Hepatocyte (in vitro differentiated cells): Measurements from ENCODE around the gene TK2. TPM values are rescaled to one million over a fixed set of nuclear protein-coding genes. Genes with fewer than 3 reads are reported as not detected.
"Not testable (repeated sequence)": the region's sequence is repeated elsewhere in the genome, so short reads cannot be mapped to it uniquely, and the experiment has no call there.

ENCODE experiments used
- DNase-seq: peaks from one replicate; pipeline ENCODE4 v3.0.0-alpha.2; 2016; ENCODE audit warnings: low spot score
- H2AFZ ChIP-seq: fragments of 200-600 bp; sonication (generic); 2 replicates; pipeline ENCODE4 v1.6.0; 2016; ENCODE audit warnings: antibody characterized with exemption, mild to moderate bottlenecking
- H3K27ac ChIP-seq: fragments of 200-600 bp; sonication (generic); 2 replicates; pipeline ENCODE4 v1.5.1; 2016; ENCODE audit warnings: mild to moderate bottlenecking
- H3K27me3 ChIP-seq: fragments of 200-600 bp; sonication (generic); 2 replicates; pipeline ENCODE4 v1.6.1; 2016
- H3K36me3 ChIP-seq: fragments of 200-600 bp; sonication (generic); replicated peaks from 2 replicates; pipeline ENCODE4 v1.5.1; 2016; ENCODE audit warnings: low read depth; ENCODE audit not compliant: insufficient read depth
- H3K4me1 ChIP-seq: fragments of 200-600 bp; sonication (generic); 2 replicates; pipeline ENCODE4 v1.5.1; 2016; ENCODE audit warnings: mild to moderate bottlenecking, moderate library complexity; ENCODE audit not compliant: insufficient read depth
- H3K4me2 ChIP-seq: fragments of 200-600 bp; sonication (generic); 2 replicates; pipeline ENCODE4 v1.6.0; 2016
- H3K4me3 ChIP-seq: fragments of 200-600 bp; sonication (generic); 2 replicates; pipeline ENCODE4 v1.5.1; 2016; ENCODE audit warnings: mild to moderate bottlenecking
- H3K79me2 ChIP-seq: fragments of 200-600 bp; sonication (generic); 2 replicates; pipeline ENCODE4 v1.6.0; 2017; ENCODE audit warnings: mild to moderate bottlenecking
- H3K9me2 ChIP-seq: fragments of 200-600 bp; sonication (generic); replicated peaks from 2 replicates; pipeline ENCODE4 v1.6.0; 2017; ENCODE audit warnings: mild to moderate bottlenecking; ENCODE audit not compliant: insufficient read depth
- H3K9me3 ChIP-seq: fragments of 200-600 bp; sonication (generic); 2 replicates; pipeline ENCODE4 v1.5.1; 2016; ENCODE audit warnings: low read depth, mild to moderate bottlenecking
- H4K20me1 ChIP-seq: fragments of 200-600 bp; sonication (generic); 2 replicates; pipeline ENCODE4 v1.6.0; 2016; ENCODE audit warnings: mild to moderate bottlenecking; ENCODE audit not compliant: insufficient read depth, poor library complexity, severe bottlenecking
- CTCF ChIP-seq: fragments of 200-600 bp; sonication (generic); IDR thresholded peaks from 2 replicates; pipeline ENCODE4 v1.5.1; 2016; ENCODE audit warnings: antibody characterized with exemption, mild to moderate bottlenecking; ENCODE audit not compliant: poor library complexity
- EZH2 ChIP-seq: fragments of 200-600 bp; sonication (generic); IDR thresholded peaks from 2 replicates; pipeline ENCODE4 v1.6.1; 2016; ENCODE audit warnings: antibody characterized with exemption, mild to moderate bottlenecking, borderline replicate concordance
- EZH2phosphoT487 ChIP-seq: fragments of 200-600 bp; sonication (generic); IDR thresholded peaks from one replicate; pipeline ENCODE4 v1.6.1; 2018; ENCODE audit warnings: antibody characterized with exemption, mild to moderate bottlenecking, low read depth, moderate library complexity; ENCODE audit not compliant: unreplicated experiment, severe bottlenecking
- WGBS: methylation state at CpG from one replicate; pipeline ENCODE4 v1.1.6; 2016; ENCODE audit warnings: low lambda C conversion rate; ENCODE audit errors: missing lambda C conversion rate; 5-methylcytosine and 5-hydroxymethylcytosine counted together
- polyA plus RNA-seq: library from polyadenylated mRNA; unstranded; fragments of >200 nt; fragmentation: Nextera tagmentation; extraction: Ambion mirVana; gene quantifications from 2 replicates; pipeline ENCODE4 v1.2.1, GENCODE V29; 2016
- total RNA-seq: library from RNA; depleted of rRNA; stranded (reverse); fragments of >200 nt; gene quantifications from 2 replicates; pipeline ENCODE4 v1.2.3, GENCODE V29; 2014

The TK2 gene
- total and polyA plus RNA-seq, 2 experiments from 2014 or later, result 10.1 to 14.3 TPM

DNA sequence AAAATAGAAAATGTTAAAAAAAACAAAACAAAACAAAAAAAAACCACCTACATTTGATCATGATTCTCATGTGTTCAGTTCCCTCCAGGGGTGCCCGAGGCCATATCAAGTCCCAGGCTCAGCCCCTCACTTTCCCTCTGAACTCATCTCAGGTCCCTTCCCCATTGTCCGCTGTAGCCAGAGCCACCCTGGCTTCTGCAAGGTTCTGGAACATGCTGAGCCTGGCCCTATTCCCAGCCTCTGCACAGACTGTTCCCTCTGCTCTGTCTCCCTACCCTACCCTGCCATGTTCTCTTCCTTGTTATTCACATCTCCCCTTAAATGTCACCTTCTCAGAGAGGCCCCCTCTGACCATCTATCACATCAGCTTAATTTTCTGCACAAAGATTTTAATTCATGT is 46.9 kb downstream of the TK2 start:
- DNase-seq, result no peak
- Histone ChIP-seq H3K27ac (no peak overlapping the region), H3K4me1 (no peaks in the 10 kb centered on the region), H3K4me3 (no peak overlapping the region), H4K20me1 (no peaks in the 10 kb centered on the region), H3K4me2 (no peak overlapping the region), H3K9me3 (no peaks in the 10 kb centered on the region), H3K27me3 (no peaks in the 10 kb centered on the region), H2AFZ (no peak overlapping the region), H3K9me2 (no peaks in the 10 kb centered on the region), H3K79me2 (no peaks in the 10 kb centered on the region), H3K36me3 (no peaks in the 10 kb centered on the region)
- 86% methylated on average over 2 of the region's 2 CpGs for WGBS
- TF ChIP-seq EZH2phosphoT487, result no peak
- TF ChIP-seq CTCF, result no peak
- no peak for TF ChIP-seq EZH2

DNA sequence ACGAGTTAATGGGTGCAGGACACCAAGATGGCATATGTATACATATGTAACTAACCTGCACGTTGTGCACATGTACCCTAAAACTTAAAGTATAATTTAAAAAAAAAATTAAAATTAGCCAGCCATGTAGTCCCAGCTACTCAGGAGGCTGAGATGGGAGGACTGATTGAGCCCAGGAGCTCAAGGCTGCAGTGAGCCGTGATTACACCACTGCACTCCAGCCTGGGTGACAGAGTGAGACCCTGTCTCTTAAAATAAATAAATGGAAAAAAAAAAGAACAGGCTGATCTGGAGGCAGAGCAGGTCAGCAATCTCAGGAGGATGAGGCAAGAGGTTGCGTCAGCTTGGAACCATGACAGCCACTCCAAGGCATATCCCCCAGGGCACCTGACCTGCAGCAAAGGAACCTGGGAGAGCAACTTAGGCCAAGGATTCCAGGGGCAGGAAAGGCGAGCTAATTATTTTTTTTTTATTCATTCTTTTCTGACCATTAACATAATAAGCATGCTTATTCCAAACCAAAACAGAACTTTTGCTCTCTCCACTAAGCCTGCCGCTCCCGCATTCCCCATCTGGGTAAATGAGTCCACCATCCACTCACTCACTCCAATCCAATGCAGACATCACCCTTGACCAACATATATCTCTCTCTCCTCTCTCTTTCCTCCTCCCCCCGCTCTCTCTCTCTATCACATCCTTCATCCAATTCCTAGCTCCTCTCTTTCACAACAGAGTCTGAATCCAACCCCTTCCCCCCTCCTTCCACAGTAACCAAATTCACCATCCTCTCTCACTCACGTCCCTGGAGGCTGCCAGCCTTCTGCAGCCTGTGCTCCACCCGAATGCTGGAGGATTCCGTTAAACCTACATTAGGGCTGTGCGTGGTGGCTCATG is 47.7 kb downstream of the TK2 start:
- no peak overlapping the region for H2AFZ ChIP-seq
- no peaks in the 10 kb centered on the region for H3K36me3 ChIP-seq
- 82% methylated on average over 12 of the region's 12 CpGs for WGBS
- TF ChIP-seq CTCF (no peak), EZH2 (no peak), EZH2phosphoT487 (no peak)
- no peaks in the 10 kb centered on the region for H3K4me1 ChIP-seq
- no peaks in the 10 kb centered on the region for H3K9me2 ChIP-seq
- no peaks in the 10 kb centered on the region for H3K27me3 ChIP-seq
- peak overlapping the region; percentile 38 for H3K27ac ChIP-seq
- peak; percentile 51 for DNase-seq
- no peaks in the 10 kb centered on the region for H3K9me3 ChIP-seq
- no peak overlapping the region for H3K4me3 ChIP-seq
- no peak overlapping the region for H3K4me2 ChIP-seq
- H3K79me2 ChIP-seq, result no peaks in the 10 kb centered on the region
- H4K20me1 ChIP-seq, result no peaks in the 10 kb centered on the region

GRCh38 chr16:66501563-66501962 is 48.4 kb downstream of the TK2 start:
- not testable (repeated sequence) for H2AFZ ChIP-seq, H3K27ac ChIP-seq, DNase-seq, H3K4me2 ChIP-seq, H3K4me1 ChIP-seq, H3K36me3 ChIP-seq, H3K9me3 ChIP-seq, H3K27me3 ChIP-seq, H3K79me2 ChIP-seq, H3K4me3 ChIP-seq, H4K20me1 ChIP-seq, H3K9me2 ChIP-seq
- whole genome bisulfite sequencing, result 97% methylated on average over 4 of the region's 4 CpGs

- H4K20me1 ChIP-seq, H3K4me2 ChIP-seq, H3K4me1 ChIP-seq, H3K9me3 ChIP-seq, H3K9me2 ChIP-seq, DNase-seq, H3K27me3 ChIP-seq, H2AFZ ChIP-seq, H3K27ac ChIP-seq, H3K4me3 ChIP-seq, H3K36me3 ChIP-seq, H3K79me2 ChIP-seq: not testable (repeated sequence)
- WGBS, result 86% methylated on average over 1 of the region's 2 CpGs
These were observed 52.0 kb downstream of the TK2 start for GRCh38 chr16:66497921-66498320.

DNA sequence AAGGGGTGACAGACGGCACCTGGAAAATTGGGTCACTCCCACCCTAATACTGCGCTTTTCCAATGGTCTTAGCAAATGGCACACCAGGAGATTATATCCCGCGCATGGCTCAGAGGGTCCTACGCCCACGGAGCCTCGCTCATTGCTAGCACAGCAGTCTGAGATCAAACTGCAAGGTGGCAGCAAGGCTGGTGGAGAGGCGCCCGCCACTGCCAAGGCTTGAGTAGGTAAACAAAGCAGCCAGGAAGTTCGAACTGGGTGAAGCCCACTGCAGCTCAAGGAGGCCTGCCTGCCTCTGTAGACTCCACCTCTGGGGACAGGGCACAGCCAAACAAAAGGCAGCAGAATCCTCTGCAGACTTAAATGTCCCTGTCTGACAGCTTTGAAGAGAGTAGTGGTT is 53.7 kb downstream of the TK2 start:
- not testable (repeated sequence) for H3K4me1 ChIP-seq, DNase-seq, H3K27me3 ChIP-seq, H3K27ac ChIP-seq, H3K9me2 ChIP-seq, H3K36me3 ChIP-seq, H3K9me3 ChIP-seq, H4K20me1 ChIP-seq, H2AFZ ChIP-seq, H3K4me2 ChIP-seq, H3K4me3 ChIP-seq, H3K79me2 ChIP-seq
- WGBS, result 99% methylated on average over 10 of the region's 10 CpGs
